ENCODE results near the gene WDR75. TPM values are rescaled to one million over a fixed set of nuclear protein-coding genes. Genes with fewer than 3 reads are reported as not detected.

The WDR75 gene
- total and polyA plus RNA-seq, 9 of the 15 experiments (the other 6 are each of a cell fraction or from before 2014, with no cell fraction given): 50.9 to 111 (median 76.4) TPM

GRCh38 chr2:189440947-189441708 lies at the start of gene WDR75 (continued):
- TF ChIP-seq BDP1 (IDR thresholded peaks at IDR 0.05; ENCODE audit: insufficient read depth, insufficient read length): no peak
- TF ChIP-seq SNAPC5 (CRISPR knock-in tag; IDR thresholded peaks at IDR 0.05): no peak
- TF ChIP-seq, protein P1, sequence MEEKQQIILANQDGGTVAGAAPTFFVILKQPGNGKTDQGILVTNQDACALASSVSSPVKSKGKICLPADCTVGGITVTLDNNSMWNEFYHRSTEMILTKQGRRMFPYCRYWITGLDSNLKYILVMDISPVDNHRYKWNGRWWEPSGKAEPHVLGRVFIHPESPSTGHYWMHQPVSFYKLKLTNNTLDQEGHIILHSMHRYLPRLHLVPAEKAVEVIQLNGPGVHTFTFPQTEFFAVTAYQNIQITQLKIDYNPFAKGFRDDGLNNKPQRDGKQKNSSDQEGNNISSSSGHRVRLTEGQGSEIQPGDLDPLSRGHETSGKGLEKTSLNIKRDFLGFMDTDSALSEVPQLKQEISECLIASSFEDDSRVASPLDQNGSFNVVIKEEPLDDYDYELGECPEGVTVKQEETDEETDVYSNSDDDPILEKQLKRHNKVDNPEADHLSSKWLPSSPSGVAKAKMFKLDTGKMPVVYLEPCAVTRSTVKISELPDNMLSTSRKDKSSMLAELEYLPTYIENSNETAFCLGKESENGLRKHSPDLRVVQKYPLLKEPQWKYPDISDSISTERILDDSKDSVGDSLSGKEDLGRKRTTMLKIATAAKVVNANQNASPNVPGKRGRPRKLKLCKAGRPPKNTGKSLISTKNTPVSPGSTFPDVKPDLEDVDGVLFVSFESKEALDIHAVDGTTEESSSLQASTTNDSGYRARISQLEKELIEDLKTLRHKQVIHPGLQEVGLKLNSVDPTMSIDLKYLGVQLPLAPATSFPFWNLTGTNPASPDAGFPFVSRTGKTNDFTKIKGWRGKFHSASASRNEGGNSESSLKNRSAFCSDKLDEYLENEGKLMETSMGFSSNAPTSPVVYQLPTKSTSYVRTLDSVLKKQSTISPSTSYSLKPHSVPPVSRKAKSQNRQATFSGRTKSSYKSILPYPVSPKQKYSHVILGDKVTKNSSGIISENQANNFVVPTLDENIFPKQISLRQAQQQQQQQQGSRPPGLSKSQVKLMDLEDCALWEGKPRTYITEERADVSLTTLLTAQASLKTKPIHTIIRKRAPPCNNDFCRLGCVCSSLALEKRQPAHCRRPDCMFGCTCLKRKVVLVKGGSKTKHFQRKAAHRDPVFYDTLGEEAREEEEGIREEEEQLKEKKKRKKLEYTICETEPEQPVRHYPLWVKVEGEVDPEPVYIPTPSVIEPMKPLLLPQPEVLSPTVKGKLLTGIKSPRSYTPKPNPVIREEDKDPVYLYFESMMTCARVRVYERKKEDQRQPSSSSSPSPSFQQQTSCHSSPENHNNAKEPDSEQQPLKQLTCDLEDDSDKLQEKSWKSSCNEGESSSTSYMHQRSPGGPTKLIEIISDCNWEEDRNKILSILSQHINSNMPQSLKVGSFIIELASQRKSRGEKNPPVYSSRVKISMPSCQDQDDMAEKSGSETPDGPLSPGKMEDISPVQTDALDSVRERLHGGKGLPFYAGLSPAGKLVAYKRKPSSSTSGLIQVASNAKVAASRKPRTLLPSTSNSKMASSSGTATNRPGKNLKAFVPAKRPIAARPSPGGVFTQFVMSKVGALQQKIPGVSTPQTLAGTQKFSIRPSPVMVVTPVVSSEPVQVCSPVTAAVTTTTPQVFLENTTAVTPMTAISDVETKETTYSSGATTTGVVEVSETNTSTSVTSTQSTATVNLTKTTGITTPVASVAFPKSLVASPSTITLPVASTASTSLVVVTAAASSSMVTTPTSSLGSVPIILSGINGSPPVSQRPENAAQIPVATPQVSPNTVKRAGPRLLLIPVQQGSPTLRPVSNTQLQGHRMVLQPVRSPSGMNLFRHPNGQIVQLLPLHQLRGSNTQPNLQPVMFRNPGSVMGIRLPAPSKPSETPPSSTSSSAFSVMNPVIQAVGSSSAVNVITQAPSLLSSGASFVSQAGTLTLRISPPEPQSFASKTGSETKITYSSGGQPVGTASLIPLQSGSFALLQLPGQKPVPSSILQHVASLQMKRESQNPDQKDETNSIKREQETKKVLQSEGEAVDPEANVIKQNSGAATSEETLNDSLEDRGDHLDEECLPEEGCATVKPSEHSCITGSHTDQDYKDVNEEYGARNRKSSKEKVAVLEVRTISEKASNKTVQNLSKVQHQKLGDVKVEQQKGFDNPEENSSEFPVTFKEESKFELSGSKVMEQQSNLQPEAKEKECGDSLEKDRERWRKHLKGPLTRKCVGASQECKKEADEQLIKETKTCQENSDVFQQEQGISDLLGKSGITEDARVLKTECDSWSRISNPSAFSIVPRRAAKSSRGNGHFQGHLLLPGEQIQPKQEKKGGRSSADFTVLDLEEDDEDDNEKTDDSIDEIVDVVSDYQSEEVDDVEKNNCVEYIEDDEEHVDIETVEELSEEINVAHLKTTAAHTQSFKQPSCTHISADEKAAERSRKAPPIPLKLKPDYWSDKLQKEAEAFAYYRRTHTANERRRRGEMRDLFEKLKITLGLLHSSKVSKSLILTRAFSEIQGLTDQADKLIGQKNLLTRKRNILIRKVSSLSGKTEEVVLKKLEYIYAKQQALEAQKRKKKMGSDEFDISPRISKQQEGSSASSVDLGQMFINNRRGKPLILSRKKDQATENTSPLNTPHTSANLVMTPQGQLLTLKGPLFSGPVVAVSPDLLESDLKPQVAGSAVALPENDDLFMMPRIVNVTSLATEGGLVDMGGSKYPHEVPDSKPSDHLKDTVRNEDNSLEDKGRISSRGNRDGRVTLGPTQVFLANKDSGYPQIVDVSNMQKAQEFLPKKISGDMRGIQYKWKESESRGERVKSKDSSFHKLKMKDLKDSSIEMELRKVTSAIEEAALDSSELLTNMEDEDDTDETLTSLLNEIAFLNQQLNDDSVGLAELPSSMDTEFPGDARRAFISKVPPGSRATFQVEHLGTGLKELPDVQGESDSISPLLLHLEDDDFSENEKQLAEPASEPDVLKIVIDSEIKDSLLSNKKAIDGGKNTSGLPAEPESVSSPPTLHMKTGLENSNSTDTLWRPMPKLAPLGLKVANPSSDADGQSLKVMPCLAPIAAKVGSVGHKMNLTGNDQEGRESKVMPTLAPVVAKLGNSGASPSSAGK (IDR thresholded peaks at IDR 0.05): no peak; the same call in 1 of the 2 replicates
- no peak for TF ChIP-seq ZSCAN29 (IDR thresholded peaks at IDR 0.05)
- TF ChIP-seq, protein P2, sequence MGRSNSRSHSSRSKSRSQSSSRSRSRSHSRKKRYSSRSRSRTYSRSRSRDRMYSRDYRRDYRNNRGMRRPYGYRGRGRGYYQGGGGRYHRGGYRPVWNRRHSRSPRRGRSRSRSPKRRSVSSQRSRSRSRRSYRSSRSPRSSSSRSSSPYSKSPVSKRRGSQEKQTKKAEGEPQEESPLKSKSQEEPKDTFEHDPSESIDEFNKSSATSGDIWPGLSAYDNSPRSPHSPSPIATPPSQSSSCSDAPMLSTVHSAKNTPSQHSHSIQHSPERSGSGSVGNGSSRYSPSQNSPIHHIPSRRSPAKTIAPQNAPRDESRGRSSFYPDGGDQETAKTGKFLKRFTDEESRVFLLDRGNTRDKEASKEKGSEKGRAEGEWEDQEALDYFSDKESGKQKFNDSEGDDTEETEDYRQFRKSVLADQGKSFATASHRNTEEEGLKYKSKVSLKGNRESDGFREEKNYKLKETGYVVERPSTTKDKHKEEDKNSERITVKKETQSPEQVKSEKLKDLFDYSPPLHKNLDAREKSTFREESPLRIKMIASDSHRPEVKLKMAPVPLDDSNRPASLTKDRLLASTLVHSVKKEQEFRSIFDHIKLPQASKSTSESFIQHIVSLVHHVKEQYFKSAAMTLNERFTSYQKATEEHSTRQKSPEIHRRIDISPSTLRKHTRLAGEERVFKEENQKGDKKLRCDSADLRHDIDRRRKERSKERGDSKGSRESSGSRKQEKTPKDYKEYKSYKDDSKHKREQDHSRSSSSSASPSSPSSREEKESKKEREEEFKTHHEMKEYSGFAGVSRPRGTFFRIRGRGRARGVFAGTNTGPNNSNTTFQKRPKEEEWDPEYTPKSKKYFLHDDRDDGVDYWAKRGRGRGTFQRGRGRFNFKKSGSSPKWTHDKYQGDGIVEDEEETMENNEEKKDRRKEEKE (IDR thresholded peaks at IDR 0.05; ENCODE audit: borderline replicate concordance in 1 of 2, control insufficient read depth in 1 of 2, low read depth in 2 of 2, low read length in 1 of 2): no peak
- TF ChIP-seq, protein P3, sequence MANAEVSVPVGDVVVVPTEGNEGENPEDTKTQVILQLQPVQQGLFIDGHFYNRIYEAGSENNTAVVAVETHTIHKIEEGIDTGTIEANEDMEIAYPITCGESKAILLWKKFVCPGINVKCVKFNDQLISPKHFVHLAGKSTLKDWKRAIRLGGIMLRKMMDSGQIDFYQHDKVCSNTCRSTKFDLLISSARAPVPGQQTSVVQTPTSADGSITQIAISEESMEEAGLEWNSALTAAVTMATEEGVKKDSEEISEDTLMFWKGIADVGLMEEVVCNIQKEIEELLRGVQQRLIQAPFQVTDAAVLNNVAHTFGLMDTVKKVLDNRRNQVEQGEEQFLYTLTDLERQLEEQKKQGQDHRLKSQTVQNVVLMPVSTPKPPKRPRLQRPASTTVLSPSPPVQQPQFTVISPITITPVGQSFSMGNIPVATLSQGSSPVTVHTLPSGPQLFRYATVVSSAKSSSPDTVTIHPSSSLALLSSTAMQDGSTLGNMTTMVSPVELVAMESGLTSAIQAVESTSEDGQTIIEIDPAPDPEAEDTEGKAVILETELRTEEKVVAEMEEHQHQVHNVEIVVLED (CRISPR knock-in tag; IDR thresholded peaks at IDR 0.05): no peak
- no peak for TF ChIP-seq XRCC4 (IDR thresholded peaks at IDR 0.05; ENCODE audit: extremely low read depth, insufficient read depth, insufficient read length)
